ENCODE data around the gene MFSD12.

MFSD12 gene

DNA sequence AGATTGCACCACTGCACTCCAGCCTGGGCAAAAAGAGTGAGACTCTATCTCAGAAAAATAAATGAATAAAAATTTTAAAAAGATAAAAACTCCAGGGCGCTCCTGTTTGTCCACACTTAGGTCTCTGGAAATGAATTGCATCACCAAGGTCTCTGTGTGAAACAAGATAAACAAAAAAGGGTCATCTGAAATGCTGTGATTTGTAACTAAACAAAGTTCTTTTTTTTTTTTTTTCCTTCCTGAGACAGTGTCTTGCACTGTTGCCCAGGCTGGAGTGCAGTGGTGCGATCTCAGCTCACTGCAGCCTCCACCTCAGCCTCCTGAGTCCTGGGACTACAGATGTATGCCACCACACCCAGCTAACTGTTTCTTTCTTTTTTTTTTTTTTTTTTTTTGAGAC is 39.7 kb downstream of the MFSD12 start:
- DNase-seq (ENCODE audit: low read depth, low spot score) = no peak
- no peak overlapping the region for H3K4me3 ChIP-seq (ENCODE audit: low read depth, low read length)
- TF ChIP-seq, protein P1, sequence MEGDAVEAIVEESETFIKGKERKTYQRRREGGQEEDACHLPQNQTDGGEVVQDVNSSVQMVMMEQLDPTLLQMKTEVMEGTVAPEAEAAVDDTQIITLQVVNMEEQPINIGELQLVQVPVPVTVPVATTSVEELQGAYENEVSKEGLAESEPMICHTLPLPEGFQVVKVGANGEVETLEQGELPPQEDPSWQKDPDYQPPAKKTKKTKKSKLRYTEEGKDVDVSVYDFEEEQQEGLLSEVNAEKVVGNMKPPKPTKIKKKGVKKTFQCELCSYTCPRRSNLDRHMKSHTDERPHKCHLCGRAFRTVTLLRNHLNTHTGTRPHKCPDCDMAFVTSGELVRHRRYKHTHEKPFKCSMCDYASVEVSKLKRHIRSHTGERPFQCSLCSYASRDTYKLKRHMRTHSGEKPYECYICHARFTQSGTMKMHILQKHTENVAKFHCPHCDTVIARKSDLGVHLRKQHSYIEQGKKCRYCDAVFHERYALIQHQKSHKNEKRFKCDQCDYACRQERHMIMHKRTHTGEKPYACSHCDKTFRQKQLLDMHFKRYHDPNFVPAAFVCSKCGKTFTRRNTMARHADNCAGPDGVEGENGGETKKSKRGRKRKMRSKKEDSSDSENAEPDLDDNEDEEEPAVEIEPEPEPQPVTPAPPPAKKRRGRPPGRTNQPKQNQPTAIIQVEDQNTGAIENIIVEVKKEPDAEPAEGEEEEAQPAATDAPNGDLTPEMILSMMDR (IDR thresholded peaks at IDR 0.05; ENCODE audit: low read depth, low read length) = no peak
- in situ Hi-C loops (cut with HindIII; ENCODE audit: low sequenced_read_pairs) = no loop called here

DNA sequence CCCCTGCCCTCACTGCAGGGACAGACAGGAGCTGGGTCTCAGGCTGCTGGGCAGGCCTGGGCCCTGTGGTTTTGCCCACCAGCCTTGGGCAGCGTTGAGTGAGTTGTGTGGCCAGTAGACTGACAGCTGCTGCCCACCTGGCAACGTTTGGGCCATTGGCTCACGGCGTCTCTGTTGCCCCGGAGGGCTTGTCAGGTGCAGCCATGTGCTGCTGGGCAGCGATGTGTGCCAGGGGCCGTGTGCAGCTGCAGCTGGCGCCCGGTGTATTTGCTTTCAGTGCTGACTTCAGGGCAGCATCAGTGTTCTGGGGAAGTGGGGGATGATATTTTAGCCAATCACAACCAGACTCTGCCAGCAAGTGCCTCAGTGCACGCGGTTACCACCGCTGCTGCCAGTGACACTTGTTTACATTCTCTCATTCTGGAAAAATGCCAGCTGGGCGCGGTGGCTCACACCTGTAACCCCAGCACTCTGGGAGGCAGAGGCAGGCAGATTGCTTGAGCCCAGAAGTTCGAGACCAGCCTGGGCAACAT is 40.6 kb downstream of the MFSD12 start:
- H3K4me3 ChIP-seq (ENCODE audit: low read depth, low read length) = no peak overlapping the region
- DNase-seq (ENCODE audit: low read depth, low spot score) = no peak
- TF ChIP-seq, protein P1 (IDR thresholded peaks at IDR 0.05; ENCODE audit: low read depth, low read length) = no peak
- in situ Hi-C loops (cut with HindIII; ENCODE audit: low sequenced_read_pairs) = no loop called here

DNA sequence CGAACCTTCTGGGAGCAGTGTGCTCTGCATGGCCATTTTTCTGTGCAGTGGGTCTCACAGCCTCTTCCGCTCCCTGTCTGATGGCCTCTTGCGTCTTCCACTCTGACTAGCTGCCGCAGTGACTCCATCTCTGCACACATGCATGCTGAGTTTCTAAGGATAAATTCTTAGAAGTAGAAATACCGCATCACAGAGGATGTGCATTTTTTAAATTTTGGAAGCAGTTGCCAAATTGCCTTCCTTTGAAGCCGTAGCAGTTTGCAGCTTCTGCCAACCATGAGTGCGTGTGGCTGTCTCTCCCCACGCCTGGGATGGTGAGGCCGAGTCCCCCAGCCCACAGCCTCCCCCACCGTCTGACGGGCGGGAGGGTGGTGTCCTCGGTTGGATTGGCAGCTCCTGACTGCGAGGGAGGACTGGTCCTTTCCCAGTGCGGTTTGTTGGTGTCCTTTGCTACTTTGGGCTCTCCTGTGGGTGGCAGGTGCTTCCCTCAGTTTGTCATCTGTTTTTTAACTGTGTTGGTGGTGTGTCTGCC is 41.4 kb downstream of the MFSD12 start:
- H3K4me3 ChIP-seq (ENCODE audit: low read depth, low read length) = no peak overlapping the region
- peak; percentile 23 for DNase-seq (ENCODE audit: low read depth, low spot score)
- TF ChIP-seq, protein P1 (IDR thresholded peaks at IDR 0.05; ENCODE audit: low read depth, low read length) = no peak
- in situ Hi-C loops (cut with HindIII; ENCODE audit: low sequenced_read_pairs) = no loop called here

DNA sequence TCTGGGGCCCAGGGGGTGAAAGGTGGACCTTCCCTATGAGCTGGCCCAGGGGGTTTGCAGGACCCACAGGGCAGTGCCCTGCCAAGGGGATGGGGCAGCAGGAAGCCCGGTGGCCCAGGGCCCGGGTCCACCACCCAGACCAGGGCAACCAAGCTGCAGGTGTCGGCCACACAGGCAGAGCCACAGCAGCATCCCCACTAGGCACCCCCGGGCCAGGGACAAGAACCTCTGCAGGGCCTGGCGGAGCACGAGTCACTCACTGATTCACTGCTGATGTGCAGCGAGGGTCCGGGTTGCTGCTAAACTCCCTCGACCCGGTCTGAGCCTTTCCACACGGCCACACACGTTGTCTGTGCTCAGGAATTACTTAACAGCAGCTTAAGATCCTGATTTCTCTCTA is 42.5 kb downstream of the MFSD12 start:
- TF ChIP-seq, protein P1 (IDR thresholded peaks at IDR 0.05; ENCODE audit: low read depth, low read length) = no peak
- no peak for DNase-seq (ENCODE audit: low read depth, low spot score)
- no peak overlapping the region for H3K4me3 ChIP-seq (ENCODE audit: low read depth, low read length)
- in situ Hi-C loops (cut with HindIII; ENCODE audit: low sequenced_read_pairs) = no loop called here

DNA sequence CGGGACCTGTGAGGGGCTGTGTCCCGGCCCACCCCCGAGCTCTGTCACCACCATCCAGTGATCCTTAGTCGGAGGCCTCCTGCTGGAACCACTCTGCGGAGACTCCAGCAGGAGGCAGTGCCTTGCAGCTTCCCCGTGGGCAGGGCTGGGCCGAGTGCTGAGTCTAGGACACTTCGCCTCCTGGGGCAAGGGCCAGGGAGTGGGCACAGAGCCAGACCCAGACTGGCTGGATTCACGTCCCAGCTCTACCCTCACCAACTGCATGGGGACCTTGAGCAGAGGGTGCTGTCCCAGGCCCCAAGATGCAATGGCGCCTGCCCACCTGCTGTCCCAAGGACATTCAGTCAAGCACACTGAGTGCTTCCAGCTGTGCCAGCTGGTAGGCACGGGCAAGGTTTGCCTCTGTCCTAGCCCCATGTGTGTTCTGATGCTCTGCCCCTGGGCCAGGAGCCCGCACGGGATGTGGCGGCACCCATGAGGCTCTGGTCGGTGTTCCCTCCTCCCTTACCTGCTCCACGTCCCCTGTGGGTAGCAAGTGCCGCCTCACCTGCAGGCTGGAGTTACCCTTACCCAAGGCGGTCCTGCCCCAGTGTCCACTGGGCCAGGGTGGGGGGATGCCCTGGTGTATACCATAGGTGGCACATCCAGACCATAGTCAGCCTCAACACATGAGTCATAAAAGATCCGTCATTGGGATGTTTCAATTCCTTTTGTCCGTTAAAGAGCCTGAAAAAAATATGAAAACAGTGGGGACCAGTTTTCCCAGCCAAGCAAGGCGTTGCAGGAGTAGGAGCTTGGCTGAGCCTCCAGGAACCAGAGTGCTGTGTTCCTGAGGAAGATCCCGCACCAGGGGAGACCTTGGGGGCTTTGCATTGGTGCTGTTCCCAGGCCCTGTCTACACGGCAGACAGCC is 43.9 kb downstream of the MFSD12 start:
- TF ChIP-seq, protein P1 (IDR thresholded peaks at IDR 0.05; ENCODE audit: low read depth, low read length) = peak; percentile 5
- no peak for DNase-seq (ENCODE audit: low read depth, low spot score)
- in situ Hi-C loops (cut with HindIII; ENCODE audit: low sequenced_read_pairs) = no loop called here
- no peak overlapping the region for H3K4me3 ChIP-seq (ENCODE audit: low read depth, low read length)

DNA sequence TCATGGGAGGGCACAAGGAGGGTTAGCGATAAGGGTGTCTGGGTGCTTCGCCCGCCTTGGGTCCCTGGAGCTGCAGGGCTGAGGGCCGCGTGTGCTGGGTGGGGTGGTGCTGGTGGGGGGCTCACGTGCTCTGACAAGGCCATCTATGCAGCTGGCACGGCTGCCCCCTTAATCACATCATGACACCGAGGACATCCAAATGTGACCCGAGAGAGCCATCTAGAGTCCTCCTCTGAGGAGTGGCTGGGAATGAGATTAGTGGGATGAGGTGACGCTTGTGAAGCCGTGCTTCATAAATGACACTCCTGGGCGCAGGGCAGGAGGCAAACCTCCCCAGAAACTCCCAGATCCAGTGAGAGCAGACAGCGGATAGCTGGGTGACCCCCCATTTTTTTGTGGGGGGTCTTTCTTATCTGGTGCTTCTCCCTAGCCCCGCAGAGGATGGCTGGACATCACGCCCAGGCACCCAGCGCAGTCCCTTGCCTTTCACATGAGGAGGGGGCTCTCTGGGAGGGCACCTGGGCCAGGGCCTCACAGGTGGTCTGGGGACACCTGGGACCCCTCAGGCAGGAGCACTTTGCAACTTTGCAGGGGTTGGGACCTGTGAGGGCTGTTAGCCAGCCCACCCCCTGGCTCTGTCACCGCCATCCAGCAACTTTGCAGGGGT is 44.7 kb downstream of the MFSD12 start:
- in situ Hi-C loops (cut with HindIII; ENCODE audit: low sequenced_read_pairs) = no loop called here

More for the DNA sequence above, 44.7 kb downstream of the MFSD12 start:
- H3K4me3 ChIP-seq (ENCODE audit: low read depth, low read length) = no peak overlapping the region
- TF ChIP-seq, protein P1 (IDR thresholded peaks at IDR 0.05; ENCODE audit: low read depth, low read length) = no peak
- DNase-seq (ENCODE audit: low read depth, low spot score) = no peak
